ENCODE measurements around the gene RGR.

Gene RGR

GRCh38 chr10:84235096-84235495, 9.8 kb upstream of the RGR start:
- ChIA-PET CTCF (no interaction called here), POLR2A (no interaction called here)
- no peak overlapping the region for H3K4me3 ChIP-seq (ENCODE audit: low read depth, low read length)
- no peak for DNase-seq (ENCODE audit: low read depth, low spot score)
- TF ChIP-seq, protein P1, sequence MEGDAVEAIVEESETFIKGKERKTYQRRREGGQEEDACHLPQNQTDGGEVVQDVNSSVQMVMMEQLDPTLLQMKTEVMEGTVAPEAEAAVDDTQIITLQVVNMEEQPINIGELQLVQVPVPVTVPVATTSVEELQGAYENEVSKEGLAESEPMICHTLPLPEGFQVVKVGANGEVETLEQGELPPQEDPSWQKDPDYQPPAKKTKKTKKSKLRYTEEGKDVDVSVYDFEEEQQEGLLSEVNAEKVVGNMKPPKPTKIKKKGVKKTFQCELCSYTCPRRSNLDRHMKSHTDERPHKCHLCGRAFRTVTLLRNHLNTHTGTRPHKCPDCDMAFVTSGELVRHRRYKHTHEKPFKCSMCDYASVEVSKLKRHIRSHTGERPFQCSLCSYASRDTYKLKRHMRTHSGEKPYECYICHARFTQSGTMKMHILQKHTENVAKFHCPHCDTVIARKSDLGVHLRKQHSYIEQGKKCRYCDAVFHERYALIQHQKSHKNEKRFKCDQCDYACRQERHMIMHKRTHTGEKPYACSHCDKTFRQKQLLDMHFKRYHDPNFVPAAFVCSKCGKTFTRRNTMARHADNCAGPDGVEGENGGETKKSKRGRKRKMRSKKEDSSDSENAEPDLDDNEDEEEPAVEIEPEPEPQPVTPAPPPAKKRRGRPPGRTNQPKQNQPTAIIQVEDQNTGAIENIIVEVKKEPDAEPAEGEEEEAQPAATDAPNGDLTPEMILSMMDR (IDR thresholded peaks at IDR 0.05; ENCODE audit: insufficient read depth, low read length, missing control alignments): no peak

GRCh38 chr10:84236807-84237198, 8.1 kb upstream of the RGR start:
- CTCF ChIA-PET: interaction anchor here (0.7 to 0.9 kb wide), 2 partner anchors 12 to 300 kb away, joined by 3 read pairs; no protein-coding TSS in a partner anchor
- no peak for DNase-seq (ENCODE audit: low read depth, low spot score)
- H3K4me3 ChIP-seq (ENCODE audit: low read depth, low read length): no peak overlapping the region
- TF ChIP-seq, protein P1 (IDR thresholded peaks at IDR 0.05; ENCODE audit: insufficient read depth, low read length, missing control alignments): no peak
- POLR2A ChIA-PET: no interaction called here

DNA sequence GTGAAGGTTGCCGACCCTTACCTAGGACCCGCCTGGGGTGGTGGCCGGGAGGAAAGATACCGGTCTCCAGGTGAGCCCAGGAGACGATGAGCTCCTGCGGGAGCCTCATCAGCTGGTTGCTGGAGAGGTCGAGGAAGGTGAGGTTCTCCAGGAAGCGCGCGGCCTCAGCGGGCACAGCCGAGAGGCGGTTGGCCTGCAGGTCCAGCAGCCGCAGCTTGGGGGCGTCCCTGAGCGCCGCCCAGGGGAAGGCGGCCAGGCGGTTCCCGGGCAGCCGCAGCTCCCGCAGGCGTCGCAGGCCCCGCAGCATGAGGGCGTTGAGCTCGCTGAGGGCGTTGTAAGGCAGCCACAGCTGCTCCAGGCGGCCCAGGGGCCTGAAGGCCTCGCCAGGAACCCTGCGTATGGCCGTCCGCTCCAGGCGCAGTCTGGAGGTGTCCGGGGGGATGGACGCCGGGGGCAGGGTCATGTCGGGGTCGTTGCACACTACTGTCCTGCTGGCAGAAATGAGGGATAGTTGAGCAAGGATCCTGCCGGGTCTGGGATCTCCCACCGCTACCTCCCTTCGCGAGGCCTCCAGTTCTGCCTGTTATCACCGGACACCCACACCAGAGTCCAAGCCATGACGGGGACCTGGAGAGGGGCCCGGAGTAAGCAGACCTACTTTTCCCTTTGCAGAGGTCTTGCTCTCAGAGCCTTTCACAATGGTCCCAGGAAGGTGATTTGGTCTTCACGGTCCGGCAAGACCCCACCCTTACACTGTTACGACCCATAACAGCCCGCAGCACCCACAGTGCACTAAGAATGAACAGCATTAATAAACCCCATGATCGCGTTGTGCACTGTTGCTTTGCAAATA, 7.4 kb upstream of the RGR start:
- ChIA-PET POLR2A (no interaction called here), CTCF (interaction anchor here (0.9 kb wide), 1 partner anchor 11 kb away, joined by 3 read pairs; no protein-coding TSS in a partner anchor)
- H3K4me3 ChIP-seq (ENCODE audit: low read depth, low read length): no peak overlapping the region
- TF ChIP-seq, protein P1 (IDR thresholded peaks at IDR 0.05; ENCODE audit: insufficient read depth, low read length, missing control alignments): no peak
- no peak for DNase-seq (ENCODE audit: low read depth, low spot score)

DNA sequence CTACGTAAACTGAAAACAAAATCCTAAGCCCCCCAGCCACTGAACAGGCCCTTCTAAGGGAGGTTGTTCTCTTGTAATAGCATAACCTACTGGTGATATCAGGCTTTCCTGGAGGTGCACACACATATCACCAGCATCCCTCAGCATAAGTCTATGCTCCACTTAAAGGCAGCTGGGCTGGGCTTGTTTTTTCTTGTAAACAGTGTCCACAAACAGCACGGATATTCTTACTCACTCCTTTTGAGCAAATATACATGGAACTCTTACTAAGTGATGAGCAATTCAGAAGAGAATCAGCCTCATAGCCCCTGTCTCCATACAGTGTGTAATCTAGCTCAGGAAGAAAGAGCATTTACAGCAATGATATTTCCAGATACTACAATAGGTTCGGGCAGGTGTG, 5.9 kb upstream of the RGR start:
- TF ChIP-seq, protein P1 (IDR thresholded peaks at IDR 0.05; ENCODE audit: insufficient read depth, low read length, missing control alignments): no peak
- DNase-seq (ENCODE audit: low read depth, low spot score): no peak
- POLR2A ChIA-PET: no interaction called here
- CTCF ChIA-PET: interaction anchor here (0.9 kb wide), 1 partner anchor 18 kb away, joined by 3 read pairs; no protein-coding TSS in a partner anchor
- no peak overlapping the region for H3K4me3 ChIP-seq (ENCODE audit: low read depth, low read length)

DNA sequence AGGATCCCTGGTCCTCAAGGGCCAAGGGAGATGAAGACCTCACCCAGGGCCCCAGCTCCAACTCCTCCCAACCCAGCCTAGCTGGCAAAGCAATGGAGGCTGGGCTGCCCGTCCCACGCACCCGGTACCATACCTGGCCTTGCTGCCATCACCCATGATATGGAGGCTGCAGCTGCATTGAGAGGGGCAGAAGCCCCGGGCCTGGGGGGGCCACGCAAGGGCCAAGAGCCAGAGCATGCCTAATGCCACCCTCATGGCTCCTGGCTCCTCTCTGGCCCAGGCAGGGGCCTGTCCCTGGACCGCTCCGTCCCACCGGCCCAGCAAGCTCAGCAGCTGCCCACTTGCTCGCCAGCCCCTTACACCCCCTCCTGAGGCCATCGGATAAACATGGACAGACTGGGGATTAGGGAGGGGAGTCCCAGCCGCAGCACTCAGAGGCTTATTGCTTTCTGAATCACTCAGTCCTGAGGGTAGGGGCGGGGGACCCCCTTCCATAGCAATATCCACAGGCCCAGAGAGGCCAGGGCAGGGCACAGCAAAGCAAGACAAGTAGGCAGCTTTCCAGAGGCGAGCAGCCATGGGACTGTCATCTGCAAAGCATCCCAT, 3.6 kb upstream of the RGR start, which contains the start of gene LRIT1:
TSS of gene LRIT1 (minus strand) at position 362 of the 606 bp plus-strand sequence. CDS start at position 255, 107 bp downstream.
- POLR2A ChIA-PET: no interaction called here

More for the DNA sequence above, 3.6 kb upstream of the RGR start, which contains the start of gene LRIT1:
- TF ChIP-seq, protein P1 (IDR thresholded peaks at IDR 0.05; ENCODE audit: insufficient read depth, low read length, missing control alignments): no peak
- DNase-seq (ENCODE audit: low read depth, low spot score): no peak
- CTCF ChIA-PET: interaction anchor here (1.5 kb wide), 1 partner anchor 297 kb away, joined by 4 read pairs; no protein-coding TSS in a partner anchor
- H3K4me3 ChIP-seq (ENCODE audit: low read depth, low read length): no peak within 1 kb of the TSS

Measured in AG04449 (cell line).